KG1 (cell line): Measurements from ENCODE around the gene TH.

ENCODE experiments used
- DNase-seq: peaks from one replicate; lab custom pipeline; 2025; lab: John Stamatoyannopoulos, UW

The TH gene

DNA sequence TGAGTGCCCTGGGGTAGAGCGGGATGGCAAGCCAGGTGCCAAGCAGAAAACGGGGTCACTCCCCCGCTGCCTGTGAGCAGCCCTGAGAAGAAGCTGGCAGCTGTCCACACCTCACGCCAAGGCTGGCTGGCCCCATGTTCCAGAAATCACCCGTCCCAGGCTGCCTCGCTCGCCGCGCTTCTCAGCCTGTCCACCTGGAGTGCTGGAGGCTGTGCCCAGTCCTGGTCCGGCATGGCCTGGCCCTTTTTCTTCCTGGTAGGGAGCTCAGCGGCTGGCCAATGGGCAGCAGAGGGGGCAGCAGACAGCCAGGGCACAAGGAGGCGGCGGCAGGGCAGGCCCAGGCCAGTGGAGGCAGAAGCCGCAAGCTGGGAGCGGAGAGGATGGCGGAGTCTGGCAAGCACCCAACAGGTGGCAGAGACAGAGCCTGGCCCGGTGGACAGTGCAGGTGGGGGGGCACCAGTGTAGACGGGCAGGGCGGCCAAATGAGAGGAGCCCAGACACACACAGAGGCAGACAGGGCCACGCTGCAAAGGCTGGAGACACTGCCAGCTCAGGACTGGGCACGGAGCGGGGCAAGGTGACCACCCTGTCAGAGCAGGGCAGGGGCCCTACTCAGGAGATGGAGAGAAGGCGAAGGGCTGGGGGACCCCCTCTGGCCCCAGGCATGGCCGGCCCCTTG is 37.2 kb upstream of the TH start:
- no peak for DNase-seq

GRCh38 chr11:2207773-2208621 is 36.4 kb upstream of the TH start:
- DNase-seq = no peak

DNA sequence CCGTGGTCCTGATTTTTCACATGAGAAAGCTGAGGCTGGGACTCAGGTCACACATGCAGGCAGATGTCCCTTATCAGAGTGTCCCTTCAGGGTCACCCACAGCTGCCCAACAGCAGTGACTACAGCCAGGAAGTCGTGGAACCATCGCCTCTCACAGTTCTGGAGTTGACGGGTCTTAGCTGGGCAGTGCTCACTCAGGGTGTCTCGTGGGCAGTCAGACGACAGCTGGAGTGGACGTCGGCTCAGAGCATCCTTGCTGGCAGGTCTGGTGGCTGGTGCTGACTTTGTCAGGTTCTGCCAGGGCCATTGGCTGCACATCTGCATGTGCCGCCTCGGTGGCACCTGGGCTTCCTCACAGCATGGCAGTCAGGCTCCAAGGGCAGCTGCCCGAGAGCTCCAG is 35.6 kb upstream of the TH start:
- no peak for DNase-seq

DNA sequence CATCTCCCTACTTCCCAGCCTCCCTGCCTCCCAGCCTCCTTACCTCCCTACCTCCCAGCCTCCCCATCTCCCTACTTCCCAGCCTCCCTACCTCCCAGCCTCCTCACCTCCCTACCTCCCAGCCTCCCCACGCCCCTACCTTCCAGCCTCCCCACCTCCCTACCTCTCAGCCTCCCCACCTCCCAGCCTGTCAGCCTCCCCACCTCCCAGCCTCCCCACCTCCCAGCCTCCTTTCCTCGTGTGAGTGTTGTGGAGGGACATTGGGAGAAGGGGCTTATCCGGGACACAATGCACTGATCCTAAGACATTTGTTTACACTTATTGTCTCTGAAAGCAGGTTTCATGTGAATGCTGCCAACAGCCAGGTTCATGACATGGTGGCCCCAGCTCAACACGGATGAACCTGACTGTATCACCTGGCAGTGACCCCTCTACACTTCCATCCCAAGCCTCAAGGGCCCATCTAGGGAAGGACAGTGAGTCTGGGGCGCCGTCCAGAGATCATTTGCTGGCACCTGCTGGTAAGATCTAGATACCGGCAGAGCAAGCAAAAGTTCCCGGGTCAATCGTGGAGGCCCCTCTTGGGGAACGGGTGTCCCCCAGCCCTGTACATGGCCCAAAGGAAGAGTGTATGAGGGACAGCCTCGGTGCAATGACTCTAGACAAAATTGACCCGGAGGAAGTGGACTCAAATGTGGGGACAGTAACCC is 34.5 kb upstream of the TH start:
- DNase-seq = no peak

DNA sequence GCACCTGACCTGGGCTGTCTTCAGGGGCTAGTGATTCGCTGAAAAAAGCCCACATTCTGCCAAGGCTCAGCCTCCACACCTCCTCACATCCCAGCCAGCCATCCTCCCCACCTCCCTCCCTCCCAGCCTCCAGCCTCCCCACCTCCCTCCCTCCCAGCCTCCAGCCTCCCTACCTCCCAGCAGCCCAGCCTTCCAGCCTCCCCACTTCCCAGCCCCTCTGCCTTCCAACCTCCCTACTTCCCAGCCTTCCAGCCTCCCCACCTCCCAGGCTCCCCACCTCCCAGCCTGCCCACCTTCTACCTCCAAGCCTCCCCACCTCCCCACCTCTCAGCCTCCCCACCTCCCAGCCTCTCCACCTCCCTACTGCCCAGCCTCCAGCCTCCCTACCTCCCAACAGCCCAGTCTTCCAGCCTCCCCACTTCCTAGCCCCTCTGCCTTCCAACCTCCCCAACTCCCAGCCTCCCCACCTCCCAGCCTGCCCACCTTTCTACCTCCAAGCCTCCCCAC is 33.7 kb upstream of the TH start:
- DNase-seq = no peak

DNA sequence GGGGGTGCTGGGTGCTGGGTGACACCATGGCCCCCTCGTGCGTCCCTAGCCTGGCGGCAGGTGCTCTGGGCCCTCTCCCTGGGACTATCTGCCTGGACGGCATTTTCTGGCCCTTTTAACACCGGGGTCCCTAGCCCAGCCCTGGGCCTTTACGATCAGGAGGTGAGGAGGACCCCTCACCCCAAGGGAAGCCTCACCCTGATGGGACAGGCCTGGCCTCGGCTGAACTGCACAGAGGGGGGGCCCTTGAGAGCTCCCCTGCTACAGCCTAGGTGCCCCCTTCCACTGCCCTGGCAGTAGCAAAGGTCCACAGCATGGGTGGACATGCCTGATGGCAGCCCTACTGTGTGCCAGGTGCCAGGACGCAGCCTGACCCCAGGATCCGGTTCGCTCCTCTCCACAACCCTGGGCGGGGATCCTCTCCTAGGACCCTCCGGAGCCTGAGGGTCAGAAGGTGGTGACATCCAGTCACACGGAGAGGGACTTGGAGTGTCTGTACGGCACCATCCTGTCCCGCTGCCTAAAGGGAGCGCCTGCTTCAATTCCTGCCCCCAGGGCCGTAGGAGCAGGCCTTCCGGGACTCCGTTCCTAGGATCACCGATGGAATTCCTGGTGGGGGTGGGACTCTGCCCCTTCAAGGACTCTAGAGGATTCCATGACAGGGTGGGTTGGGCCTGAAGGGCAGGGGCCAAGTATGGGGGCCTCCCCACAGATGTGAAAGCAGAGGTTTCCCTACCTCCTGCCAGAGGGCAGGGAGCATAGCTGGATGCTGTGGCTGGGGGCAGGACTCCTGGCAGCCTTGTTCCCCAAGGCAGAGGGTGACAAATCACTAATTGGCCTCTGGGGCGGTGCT is 33.0 kb upstream of the TH start:
- DNase-seq = no peak

DNA sequence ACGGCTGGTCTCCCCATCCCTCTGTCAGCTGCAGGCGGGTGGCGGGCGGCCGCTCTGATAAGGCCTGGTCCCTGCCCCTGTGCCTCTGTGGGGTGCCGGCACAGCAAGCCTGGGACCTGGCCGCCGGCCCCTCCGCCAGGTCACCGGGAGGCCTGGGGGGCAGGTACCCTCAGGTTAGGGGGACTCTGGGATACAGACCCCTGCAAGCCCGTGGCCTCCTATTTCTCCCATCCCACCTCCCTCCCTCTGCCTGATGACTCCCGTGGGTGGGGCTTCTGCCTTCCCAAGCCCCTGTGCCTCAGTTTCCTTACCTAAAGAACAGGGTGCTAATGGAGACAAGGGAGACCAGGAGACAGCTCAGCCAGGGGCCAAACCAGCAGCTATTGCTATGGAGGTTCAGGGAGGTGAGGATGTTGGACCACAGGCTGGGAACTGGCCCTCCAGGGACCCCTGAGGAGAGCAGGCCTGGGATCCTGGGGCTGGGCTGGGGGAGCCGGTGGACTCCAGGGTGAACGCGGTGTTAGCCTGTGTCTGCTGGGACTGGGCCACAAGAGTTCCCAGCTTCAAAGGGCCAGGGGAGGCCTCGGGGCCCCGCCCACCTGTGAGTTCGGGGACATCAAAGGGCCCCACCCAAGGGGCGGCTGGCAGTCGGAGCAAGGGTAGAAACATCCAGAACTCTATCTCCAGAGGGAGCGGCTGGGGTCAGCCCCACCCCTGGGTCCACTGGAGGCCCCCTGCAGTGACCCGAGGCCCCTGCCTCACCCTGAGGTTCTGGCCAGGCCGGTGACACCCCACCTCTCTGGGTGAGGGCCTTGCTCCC is 32.0 kb upstream of the TH start:
- no peak for DNase-seq

- no peak for DNase-seq
Observed at GRCh38 chr11:2202900-2203439, 31.4 kb upstream of the TH start.

GRCh38 chr11:2202071-2202899 is 30.7 kb upstream of the TH start:
- DNase-seq = no peak

- no peak for DNase-seq
Observed at GRCh38 chr11:2201542-2201941, 29.9 kb upstream of the TH start.

DNA sequence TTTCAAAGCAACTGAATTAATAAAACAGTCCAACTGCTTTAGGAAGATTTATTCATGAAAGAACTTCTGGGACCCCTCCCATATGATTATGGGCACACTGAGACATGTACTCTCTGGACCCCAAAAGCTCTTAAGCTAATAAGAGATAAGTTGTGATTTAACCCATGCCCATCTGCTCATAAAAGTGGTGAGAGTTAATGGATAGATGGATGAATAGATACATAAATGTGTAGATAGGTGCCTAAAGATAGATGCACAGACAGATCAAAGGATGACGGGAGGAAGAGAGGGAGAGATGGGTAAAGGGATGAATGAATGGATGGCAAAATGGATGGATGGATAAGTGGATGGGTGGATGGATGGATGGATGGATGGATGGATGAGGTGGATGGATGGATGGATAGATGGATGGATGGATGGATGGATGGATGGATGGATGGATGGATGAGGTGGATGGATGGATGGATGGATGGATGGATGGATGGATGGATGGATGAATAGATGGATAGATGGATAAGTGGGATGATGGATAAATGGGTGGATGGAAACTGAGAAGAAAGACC is 29.4 kb upstream of the TH start:
- no peak for DNase-seq

DNA sequence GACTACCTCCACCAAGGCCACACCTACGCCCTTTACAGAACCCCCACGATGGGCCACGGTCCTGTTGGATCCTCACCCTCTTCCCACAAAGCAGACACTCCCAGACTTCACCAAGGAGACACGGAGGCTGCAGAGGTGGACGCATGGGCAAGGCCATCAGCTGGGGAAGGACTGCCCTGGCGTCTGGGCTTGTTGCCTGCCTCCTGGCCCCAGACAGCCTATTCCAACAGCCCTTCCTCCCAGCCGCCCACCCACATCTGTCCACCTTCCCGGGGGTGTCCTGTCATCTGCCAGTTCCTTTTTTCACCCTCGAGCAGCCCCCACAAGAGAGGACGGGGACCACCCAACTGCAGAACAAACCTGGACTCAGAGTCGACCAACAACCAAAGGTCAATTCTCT is 28.9 kb upstream of the TH start:
- no peak for DNase-seq

- DNase-seq = no peak
Observed at GRCh38 chr11:2199466-2200341, 28.1 kb upstream of the TH start.

DNA sequence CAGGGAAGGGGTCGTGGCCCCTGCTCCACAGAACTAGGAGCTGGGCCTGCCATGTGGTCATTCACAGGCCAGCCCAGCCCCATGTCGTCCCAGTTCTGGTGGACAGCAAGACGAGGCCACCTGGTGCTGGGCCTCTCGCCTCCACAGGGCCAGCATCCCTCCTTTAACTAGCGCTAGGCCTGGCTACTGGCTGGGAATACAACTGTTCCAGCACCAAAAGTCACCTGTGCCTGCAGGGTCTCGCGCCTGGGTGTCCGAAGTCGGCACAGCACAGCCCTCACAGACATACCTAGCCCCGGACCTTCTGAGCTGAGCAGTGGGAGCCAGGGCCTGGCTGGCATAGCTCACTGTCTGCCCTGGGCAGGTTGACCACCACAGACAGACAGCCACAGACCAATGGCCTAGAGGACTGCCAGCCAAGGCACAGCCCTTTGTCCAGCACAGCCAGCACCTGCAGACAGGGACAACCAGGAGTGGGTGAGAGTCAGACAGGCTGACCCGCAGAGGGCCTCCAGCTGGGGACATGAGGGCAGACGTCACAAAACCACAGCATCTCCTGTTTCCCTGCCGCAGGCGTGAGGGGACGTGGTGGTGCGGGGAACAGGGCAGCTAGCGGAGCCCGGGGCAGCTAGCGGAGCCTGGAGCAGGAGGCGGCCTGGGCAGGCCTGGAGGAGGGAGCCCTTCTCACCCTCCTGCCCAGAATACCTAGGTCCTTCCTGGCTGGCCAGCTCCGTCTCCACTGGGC is 27.2 kb upstream of the TH start:
- no peak for DNase-seq

GRCh38 chr11:2197771-2198520 is 26.3 kb upstream of the TH start:
- DNase-seq = no peak

GRCh38 chr11:2196970-2197770 is 25.6 kb upstream of the TH start:
- peak; percentile 31 for DNase-seq
